HG03139 (cell line): Measurements from ENCODE around the gene SLC6A7.

Experiments used
- ATAC-seq: cut with Tn5 transposase; IDR thresholded peaks from one replicate; pipeline ENCODE4 v1.9.1; 2021; ENCODE audit not compliant: unreplicated experiment

SLC6A7 gene

GRCh38 chr5:150172556-150172955 is 17.3 kb upstream of the SLC6A7 start:
- no peak for ATAC-seq

GRCh38 chr5:150173161-150173560 is 16.7 kb upstream of the SLC6A7 start:
- ATAC-seq: no peak

- no peak for ATAC-seq
Measured at GRCh38 chr5:150174285-150174684, 15.6 kb upstream of the SLC6A7 start.

GRCh38 chr5:150175076-150175475 is 14.8 kb upstream of the SLC6A7 start:
- ATAC-seq: no peak

DNA sequence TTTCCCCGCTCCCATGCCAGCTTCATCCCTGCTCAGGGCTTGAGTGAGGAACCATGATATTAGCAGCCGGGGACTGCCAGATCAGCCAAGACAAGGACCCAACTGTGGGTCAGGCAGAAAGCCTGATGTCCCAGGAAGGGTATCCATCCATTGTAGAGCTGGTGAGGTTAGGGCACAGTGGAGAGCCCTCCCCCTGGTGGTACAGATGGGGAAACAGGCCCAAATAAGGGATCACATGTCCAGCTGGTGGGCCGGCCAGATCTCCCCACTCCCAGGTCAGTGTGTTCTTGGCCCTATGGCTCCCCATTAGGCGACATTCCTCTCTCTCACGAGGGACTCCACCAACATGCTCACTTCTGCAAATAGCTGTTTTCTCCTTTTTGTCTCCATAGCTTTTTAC is 14.3 kb upstream of the SLC6A7 start:
- no peak for ATAC-seq

DNA sequence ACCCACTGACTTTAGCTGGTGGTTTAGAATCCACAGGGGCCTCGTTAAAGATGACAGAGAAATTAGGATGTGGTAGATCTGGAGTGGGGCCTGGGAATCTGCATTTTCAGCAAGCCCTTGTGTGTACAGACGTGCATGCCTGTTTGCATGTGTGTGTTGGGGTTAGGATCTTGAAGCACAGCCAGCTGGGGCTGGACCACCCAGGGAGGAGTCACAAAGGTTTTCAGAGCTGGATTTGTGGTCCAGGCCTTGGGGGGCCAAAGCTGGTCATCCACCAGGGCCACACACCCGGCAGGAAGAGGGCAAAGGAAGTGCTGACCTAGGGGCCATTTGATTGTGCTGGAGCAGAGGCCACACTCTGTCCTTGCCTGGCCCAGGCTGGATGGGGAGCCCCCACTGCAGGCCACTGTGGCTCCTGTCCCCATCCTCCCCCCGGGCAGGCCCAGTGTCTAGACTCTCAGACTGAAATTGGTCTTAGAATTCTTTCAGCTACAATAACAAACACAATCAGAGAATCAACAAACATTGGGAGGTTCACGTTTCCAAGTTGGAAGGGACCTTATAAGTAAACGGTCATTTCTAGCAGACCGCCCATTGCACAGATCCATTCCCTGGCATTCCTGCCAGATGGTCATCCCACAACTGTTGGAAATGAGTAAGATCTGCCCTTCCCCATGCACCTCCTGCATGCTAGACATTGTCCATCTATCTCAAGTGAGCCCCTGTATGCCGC is 13.0 kb upstream of the SLC6A7 start:
- no peak for ATAC-seq

- ATAC-seq: no peak
Measured at GRCh38 chr5:150177721-150178120, 12.1 kb upstream of the SLC6A7 start.

- no peak for ATAC-seq
Measured at GRCh38 chr5:150178262-150178661, 11.6 kb upstream of the SLC6A7 start.

DNA sequence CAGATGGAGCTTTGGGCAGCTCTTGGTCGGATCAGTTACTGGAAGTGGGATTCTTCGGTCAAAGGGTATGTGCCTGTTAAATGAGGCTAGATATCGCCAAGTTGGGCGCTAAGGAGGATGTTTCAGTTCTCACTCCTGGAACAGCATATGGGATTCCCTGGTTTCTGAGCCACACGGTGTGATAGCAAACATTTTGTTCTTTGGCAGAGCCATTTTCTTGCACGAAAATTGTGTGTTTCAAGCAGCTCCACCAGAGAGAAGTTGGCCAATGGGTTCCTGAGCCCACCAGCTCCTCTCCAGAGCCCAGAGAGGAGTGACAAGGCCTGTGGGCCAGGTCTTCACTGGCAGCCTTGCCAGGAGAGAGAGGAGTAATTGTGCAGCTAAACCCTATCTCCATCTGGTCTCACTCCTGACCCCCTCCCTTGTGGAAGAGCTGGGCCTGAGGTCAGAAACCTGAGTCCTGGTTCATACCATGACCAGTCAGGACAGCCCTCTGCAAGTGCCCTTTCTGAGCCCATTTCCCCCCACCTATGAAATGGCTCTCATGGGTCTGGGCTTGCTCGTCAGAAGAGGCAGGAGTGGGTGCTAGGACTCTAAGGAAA is 10.7 kb upstream of the SLC6A7 start:
- no peak for ATAC-seq

- no peak for ATAC-seq
Measured at GRCh38 chr5:150180241-150181026, 9.4 kb upstream of the SLC6A7 start.

DNA sequence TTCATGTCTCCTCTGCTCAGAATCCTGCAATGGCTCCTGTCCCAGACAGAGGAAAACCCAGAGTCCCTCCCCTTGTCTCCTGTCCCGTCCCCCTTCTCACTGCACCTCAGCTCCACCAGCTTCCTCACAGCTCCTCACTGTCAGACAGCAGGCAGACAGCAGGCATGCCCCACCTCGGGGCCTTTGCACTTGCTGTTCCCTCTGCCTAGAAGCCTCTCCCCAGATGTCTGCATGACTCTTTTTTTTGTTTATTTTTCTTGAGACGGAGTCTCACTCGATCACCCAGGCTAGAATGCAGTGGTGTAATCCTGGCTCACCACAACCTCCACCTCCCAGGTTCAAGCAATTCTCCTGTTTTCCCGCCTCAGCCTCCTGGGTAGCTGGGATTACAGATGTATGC is 8.8 kb upstream of the SLC6A7 start:
- ATAC-seq: no peak

DNA sequence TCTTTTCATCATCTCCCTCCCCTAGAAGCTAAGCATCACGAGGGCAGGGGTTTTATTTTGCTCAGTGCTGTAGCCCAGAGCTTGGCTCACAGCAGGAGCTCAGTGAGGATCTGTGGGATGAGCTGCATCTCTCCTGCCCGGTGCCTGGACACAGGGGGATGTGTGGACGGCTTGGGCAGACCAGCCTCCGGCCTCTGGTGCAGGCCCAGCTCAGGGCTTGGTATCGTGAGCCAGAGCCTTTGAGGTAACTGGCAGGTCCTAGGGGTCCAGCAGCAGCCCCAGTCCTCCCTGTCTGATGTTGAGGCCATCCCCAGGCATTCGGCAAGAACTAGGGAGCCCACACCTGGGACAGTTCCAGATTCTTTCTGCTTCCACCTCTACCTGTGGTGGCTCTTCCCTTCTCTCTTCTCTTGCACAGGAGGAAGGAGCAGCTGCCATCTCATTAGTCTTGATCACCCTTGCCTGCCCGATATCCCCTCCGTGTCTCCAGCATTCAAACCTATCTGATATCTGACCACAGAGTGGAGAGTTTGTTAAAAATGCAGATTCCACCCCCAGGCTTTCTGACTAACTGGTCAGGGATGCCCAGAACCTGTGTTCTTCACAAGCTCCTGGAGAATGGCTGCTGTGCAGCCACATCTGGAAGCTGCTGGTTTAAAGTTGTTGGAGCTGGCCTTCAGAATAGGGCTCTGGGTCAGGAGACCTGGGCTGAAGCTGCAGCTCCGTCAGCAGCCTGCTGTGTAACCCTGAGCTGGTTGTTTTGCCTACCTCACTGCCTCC is 7.9 kb upstream of the SLC6A7 start:
- no peak for ATAC-seq

GRCh38 chr5:150182774-150183173 is 7.1 kb upstream of the SLC6A7 start:
- no peak for ATAC-seq

DNA sequence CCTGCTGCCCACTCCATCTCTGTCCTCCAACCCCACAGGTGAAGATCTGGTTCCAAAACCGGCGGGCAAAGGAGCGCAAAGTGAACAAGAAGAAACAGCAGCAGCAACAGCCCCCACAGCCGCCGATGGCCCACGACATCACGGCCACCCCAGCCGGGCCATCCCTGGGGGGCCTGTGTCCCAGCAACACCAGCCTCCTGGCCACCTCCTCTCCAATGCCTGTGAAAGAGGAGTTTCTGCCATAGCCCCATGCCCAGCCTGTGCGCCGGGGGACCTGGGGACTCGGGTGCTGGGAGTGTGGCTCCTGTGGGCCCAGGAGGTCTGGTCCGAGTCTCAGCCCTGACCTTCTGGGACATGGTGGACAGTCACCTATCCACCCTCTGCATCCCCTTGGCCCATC is 6.4 kb upstream of the SLC6A7 start:
- no peak for ATAC-seq

GRCh38 chr5:150184006-150184405 is 5.9 kb upstream of the SLC6A7 start:
- no peak for ATAC-seq

DNA sequence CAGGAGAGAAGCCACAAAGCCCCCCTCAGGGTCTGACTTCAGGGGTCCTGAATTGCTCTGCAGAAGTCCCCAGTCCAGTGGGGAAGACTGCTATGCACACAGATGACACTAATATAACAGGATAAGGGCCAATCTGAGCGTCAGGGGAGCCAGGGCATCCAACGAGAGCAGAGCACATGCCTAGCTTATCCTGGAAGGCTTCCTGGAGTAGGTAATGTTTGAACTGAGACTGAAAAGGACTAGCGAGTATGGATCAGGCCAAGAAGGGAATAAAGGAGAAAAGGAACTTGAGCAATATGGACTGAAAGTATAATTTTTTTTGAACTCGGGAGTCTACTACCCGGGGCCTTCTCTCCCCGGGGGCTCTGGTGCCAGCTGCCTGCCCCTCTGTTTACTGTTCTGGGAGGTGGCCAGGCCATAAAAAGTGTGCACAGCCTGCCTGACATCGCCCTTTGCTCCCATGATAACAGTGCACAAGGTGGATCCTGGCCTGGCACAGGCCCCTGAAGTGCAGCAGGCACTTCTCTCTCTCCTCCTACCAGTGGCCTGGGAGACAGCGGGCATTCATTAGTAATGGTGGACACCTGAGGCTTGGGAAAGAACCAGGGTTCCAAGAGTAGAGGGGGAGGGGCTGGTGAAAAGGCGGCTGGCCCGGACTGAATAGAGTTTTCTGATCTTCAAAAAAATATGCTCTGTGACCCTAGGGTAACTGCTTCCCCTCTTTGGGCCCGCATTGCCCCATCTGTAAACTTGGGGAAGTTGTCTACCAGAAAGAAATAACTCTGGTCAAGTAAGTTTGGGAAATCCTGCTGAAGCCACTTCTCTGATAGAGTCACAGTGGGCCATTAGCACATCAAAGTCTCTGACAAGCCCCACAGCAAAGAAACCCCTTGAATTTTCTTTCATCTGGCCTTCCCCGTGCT is 4.6 kb upstream of the SLC6A7 start:
- no peak for ATAC-seq

GRCh38 chr5:150186137-150186536 is 3.7 kb upstream of the SLC6A7 start:
- ATAC-seq: no peak

DNA sequence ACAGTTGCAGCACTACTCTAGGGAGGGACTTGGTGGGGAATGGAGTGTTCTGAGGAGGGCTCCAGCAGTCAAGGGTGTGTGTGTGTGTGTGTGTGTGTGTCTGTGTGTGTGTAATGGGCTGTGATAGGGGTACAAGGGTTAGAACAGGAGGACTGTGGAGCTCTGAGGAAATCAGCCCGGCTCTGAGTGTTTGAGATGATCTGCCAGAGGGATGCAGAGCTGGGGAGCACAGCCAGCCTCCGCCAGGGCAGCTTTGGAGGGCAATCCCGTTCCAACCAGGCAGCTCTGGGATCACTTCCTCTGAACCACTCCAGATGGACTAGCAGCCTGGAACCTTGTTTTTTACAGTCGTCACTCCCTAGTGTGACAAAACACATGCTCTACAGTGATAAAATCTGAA is 3.0 kb upstream of the SLC6A7 start:
- no peak for ATAC-seq

DNA sequence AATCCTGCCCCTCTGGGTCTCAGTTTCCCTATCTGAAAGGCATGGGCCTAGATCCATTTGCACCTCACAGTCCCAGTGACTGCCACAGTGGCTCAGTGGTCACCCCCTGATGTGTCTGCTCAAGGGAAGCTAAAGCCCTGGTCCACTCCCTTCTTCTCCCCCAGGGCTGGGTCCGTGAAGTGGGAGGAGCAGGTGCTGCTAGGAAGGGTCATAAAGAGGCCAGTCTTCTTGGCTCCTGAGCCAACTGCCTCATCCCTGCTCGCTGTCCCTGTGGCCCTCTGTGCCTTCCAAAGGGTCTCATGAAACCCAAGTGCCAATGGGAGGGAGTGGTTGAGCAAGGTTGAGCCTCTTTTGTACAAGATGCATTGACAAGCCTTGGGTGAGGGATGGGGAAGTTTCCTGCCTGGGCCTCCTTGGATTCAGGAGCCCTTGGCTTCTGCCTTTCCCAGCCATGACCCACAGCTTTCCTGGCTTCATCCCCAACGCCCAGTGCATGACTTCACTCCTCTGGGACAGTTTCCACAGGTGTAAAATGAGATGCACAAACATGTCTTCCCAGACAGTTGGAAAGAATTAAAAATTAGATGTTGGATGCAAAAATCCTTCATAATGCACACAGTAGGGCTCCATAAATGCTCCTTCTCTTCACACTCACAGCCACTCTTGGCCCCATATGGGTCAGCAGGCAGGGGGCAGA is 1.6 kb upstream of the SLC6A7 start:
- ATAC-seq: no peak

DNA sequence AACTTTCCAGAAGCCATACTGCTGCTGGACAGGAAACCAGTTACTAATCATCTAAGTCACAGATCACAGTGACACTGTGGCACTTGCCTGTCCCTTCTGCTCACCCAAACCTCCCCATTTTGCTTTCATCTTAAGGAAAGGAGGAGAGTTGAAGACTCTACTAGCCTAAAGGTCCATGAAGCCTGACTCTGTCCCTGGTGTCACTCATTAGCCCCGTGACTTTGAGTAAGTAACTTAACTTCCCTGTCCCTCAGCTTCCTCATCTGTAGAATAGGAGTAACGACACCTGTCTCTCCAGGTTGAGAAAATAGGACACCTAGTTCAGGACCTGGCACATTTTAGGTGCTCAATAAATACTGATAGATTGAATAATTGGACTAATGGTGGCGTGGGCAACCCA is 536 bp upstream of the SLC6A7 start:
- ATAC-seq: no peak
